ENCODE measurements around the gene CLEC16A.

The CLEC16A gene

DNA sequence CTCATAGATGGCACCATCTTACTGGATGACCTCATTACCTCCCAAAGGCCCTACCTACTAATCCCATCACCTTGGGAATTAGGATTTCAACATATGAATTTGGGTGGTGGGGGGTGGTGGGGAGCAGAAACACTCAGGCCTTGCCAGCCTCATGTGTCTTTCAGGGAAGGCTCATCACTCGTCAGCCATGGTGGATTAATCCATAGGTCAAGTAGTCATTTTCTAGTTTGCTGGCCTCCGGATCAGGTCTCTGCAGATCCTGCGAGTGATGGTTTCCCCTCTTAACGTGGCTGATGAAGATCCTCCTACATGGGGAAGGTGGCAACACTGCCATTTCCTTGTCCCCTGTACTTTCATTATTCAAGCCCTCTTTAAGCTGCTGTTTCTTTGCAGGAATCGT, 101.1 kb downstream of the CLEC16A start:
- DNase-seq (ENCODE audit: low read depth) = no peak

DNA sequence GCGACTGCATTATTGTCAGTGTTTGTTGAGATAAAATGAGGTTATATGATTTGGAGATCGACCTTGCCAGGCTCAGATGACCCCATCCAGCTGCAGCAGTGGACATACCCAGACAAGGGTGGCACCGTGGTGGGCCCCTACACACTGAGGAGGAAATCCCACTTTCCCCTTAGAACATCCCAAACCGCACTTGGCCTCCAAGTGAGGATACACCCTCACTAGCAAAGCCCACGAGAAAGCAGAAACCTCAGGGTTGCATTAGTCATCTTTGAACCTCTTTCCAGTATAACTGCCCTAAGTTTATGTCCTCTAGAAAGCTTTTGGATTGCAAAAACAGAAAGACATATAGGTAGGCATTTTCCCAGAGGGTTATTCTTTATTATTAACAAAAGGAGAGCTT, 101.5 kb downstream of the CLEC16A start:
- DNase-seq (ENCODE audit: low read depth) = peak; percentile 15

DNA sequence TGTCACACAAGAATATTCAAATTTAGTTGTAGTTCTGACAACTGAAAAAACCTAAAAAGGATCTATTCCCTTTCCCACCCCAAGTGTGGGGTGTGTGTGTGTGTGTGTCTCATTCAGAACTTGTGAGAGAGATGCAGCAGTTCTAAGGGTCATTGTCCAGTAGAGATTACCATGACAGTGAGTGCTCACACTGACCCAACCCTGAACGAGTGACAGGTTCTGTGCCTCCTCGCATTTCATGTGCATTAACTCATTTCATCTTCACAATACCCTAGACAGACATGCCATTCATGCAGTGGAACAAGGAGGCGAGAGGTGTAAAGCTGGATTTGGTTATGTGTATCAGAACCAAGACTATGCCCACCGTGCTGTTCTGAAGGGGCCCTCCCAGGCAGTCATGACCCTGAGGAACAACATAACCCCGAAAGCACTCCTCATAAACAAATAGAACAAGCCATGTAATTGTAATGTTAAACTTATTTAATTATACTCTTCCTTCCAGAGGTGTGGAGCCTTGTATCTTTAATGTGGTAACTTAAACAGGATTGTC, 102.1 kb downstream of the CLEC16A start:
- no peak for DNase-seq (ENCODE audit: low read depth)

DNA sequence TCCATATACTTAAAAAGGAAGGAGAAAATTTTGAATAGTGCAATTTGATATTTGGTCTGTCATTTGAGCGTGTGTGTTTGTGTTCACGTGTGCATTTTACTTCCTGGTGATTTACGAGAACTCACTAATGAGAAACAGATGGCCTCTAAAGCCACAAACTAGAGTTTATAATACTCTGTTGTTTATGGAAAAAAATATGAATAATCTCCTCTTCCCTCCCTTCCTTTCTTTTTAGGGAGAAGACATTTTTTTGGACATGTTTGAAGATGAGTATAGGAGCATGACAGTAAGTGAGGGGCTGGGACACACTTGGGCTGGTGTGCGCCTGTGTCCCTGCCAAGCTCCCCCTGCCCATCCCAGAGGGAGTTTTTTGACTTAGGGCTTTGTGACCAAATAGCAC, 102.7 kb downstream of the CLEC16A start:
- DNase-seq (ENCODE audit: low read depth) = peak; percentile 54

DNA sequence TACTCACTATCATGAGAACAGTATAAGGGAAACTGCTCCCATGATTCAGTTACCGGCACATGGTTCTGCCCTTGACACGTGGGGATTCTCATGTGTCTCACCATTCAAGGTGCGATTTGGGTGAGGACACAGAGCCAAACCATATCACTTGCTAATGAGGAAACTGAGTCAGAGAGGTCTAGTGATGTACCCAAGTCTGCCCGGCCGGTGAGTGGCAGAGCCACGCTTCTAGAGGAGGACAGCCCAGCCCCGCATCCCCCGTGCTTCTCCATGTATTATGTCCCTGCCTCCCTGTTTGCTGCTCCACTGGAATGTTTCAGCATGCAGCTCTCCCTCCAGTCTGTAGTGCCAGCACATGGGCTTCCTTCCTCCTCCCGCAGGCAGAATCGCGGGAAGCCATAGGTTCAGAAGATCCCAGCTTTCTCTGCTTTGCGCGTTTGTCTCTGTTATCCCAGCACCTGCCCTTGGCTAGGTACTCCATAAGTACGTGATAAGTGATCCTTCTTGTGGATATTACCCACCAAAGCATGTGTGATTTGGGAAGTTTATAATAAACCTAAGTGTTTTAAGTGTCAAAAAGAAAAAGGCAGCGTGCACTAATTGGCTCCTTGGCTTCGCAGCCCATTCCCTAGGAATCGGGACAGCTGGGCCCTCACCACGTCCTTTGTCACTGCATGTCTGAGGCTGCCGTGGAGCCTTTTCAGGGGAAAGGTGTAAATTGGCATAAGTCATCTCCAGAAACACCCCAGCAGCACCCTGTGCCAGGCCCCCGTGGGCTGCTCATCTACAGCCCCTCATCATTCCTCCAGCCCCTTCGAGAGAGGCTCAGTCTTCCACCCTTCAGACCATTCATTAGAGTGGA, 103.8 kb downstream of the CLEC16A start:
- DNase-seq (ENCODE audit: low read depth) = no peak

DNA sequence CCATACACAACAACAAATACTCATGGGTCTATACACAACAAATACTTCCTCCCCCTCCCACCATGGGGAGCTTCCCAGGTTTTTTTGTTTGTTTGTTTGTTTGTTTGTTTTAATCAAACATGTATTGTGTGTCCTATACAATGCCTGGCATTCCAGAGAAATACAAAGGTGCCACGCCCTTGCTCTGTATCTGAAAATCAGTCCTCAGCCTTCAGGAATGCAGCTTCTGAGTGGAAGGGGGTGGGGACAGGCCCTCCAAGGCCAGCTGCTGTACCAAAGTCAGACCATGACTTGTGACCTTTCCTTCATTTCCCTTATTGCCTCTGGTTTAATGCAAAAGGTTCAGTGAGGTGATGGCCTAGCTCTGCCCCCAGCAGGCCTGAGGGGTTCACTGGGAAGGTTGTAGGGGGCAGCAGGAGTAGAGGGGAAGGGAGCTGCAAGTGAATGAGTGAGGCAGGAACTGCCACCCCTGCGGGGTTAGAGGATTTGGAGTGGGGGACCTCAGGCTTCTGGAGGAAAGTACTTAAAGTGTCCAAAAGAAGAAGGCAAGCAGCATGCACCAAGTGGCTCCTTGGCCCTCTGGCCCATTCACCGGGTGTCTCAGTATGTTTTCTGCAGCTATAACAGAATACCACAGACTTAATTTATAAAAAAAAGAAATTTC, 105.2 kb downstream of the CLEC16A start:
- peak; percentile 34 for DNase-seq (ENCODE audit: low read depth)

DNA sequence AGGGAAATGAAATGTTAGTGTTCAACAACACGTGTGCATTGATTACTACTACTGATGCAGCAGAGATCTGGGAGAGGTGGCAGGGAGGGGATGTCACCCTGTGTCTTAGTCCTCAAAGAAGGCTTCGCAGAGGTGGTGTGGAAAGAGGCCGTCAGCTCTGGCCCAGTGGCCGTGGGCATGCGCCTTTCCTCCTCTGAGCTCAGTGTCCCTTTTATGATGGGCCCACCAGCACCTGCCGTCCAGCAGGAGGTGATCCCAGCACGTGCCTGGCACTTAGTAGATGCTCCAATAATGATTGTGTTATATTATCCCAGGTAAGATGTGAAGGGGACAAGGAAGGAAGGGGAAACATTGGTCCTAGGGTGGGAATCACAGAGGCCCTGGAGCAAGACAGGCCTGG, 106.2 kb downstream of the CLEC16A start:
- DNase-seq (ENCODE audit: low read depth) = no peak

DNA sequence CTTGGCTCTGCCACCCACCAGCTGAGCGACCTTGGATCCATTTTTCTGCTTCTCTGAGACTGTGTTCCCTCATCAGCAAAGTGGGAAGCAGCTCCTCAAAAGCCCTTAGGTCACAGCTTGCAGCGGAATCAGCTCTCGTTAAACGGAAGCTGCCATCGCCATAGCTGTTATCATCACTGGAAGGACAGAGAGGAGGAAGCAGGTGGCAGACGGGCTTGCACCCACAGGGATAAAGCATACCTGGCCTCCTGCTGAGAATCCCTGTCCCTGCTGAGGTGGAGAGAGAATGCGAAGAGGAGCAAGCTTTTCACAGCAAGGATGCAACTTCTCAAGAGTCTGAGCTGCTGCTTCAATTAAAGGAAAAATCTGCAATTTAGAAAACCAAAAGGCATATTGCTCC, 106.6 kb downstream of the CLEC16A start:
- no peak for DNase-seq (ENCODE audit: low read depth)

DNA sequence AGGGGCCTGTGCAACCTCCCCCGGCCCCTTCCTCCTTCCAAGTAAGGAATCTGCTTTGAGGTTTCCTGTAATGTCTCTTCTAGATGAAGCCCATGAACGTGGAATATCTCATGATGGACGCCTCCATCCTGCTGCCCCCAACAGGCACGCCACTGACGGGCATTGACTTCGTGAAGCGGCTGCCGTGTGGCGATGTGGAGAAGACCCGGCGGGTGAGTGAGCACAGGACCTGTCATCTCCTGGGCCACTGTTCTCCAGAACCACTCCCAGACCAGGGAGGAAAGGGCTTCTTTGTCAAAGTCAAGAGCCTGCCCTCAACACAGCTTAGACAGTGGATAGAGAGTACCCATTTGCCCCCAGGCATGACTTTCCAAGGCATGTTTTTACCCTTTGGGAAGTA, 107.1 kb downstream of the CLEC16A start:
- no peak for DNase-seq (ENCODE audit: low read depth)

DNA sequence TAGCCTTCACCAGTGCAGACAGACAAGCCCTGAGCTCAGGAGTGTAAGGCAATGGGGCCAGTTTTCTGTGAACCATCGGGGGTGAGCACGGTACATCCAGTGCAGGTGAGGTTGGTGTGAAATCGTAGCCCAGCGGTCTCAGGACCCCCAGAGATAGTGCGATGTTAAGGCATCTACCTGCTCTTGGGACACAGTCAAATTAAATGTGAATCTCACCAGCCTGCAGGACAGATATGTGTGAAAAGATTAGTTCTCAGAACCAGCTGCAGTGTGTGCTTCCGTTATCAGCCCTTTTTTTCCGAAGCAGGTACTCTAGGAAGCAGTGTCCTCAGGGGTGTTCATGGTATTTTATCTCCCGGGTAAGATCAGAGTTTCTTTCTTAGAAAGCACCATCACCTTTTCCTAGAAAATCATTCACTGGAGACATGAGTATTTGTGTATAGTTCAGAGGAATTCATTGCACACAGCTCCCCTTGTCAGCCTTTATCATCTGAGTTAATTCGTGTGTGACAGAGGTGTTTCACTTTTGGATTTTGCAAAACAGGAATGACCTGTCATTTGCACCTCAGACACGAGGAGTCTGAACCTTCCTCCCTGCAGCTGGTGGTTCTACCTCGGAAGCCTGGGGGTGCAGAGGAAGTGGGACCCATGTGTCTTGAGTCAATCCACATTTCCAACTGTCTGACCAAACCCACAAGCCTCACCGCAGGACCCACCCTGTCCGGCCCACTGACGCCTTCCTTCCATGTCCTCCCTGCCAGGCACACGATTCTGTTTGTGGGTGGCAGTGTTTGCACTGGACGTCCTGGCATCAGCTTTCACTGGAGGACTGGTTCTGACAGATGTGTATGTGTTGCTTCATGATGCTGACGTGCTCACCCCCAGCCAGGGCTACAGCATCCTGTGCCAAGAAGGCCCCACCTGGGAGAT, 107.8 kb downstream of the CLEC16A start:
- no peak for DNase-seq (ENCODE audit: low read depth)

DNA sequence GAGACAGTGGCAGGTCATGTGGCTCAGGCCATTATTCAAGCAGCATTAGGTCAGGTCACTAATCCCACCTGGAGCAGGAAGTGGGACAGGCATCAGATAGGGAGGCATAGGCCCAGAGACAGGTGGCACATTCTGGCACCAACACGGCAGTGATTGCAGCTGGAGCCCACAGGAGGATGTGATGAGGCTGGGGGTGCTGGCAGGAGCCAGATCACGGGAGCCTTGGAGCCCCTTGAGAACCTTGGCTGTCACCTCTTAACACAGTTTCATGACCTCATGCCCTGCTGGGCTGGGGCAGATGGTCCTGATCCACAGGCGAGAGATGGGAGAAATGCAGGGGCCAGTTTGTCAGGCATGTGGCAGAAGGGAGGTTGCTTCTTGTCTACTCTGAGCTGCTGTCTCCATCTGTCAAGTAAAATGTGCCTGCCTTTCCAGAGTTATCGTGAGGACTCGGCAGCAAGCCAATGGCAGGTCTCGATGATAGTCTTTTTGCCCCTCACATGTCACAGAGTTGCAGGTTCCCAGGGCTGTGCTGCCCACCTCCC, 109.6 kb downstream of the CLEC16A start:
- DNase-seq (ENCODE audit: low read depth) = no peak

DNA sequence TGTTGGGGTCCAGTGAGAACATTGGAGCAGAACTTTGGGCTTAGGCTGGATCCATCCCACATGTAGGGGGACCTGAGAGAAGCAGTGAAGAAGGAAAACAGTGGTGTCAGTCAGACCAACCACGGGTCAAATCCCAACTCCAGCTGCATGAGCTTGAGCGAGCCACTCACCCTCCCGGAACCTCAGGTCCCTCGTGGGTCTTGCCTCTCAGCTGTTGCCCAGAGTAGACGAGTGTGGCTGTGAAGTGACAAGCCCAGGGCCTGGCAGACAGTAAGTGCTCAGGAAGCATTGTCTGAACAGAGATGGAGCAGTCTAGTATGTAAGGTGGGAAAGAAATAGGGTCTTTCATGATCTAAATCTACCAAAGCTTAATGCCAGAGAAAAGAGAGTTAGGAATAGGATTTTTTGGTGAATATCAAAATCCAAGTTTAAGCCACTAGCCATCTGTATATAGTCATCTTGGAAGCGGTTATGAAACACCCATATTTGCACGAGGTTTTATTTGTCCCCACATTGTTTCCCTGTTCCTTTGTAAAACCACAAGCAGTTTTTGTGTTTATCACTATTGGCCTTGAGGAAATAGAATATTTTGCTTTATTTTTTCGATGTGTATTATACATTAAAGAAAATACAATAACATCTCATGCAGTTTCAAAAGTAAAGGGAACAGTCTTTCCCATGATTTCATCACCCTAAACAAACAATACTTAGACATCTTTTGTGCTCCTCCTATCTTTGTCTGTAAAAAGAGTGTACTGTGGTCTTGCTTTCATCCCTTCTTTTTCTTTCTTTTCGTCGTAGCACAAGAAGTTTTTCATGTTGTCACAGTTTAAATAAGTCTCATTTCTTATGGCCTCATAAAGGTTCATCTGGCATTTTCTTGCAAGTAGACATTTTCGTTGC, 112.0 kb downstream of the CLEC16A start:
- DNase-seq (ENCODE audit: low read depth) = no peak

DNA sequence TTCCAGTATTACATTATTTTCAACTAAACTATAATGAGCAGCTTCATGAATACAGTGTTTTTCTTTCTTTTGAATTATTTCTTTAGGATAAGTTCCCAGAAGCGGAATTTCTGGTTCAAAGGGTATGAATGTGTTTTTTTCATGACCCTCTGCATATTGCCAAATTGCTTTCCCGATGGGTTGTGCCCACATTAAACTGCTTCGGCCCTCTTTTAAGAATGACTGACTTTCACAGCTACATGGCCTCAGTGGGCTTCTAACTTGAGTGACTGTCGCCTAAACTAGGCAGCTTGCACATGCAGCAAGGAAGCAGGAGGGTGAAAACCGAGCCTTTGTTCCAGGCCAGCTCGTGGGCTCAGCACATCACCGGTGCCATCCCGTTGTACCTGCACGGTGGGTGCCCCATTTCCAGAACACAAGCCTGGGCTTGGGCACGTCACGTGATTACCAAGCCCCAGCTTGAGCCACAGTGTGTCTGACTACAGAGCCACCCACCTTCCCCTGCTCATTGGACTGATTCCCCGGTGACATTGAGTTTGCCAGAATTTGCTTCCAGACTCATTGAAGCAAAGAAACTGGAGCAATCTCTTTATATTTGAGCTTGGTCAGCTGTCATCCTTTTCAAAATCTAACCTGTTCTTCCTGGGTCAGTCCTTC, 112.8 kb downstream of the CLEC16A start:
- no peak for DNase-seq (ENCODE audit: low read depth)

DNA sequence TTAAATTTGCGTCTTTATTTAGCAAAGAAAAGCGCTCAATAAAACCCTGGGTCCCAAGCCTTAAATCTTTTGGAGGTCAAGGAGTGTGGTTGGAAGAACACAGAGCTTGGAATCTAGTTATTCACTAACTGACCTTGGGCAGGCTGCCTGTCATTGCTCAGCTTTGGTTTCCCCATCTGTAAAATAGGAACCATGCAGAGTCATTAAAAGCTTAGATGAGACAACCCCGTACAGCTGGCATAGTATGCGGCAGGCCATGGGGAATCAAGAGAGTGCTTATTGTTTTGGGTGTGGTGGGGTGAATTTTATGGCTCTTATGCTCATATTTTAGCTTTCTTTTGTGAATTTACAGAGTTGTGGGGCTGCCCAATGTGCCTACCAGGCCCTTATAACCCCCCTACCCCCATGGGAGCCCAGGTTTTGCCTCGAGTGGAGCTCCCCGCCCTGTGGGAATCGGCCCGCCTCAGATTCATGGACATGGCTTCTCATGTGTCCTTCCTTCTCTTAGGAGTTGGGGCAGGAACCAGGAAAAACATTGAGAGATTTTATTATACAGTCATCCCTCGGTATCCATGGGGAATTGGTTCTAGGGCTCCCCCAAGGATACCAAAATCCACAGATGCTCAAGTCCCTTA, 113.5 kb downstream of the CLEC16A start:
- DNase-seq (ENCODE audit: low read depth) = no peak

DNA sequence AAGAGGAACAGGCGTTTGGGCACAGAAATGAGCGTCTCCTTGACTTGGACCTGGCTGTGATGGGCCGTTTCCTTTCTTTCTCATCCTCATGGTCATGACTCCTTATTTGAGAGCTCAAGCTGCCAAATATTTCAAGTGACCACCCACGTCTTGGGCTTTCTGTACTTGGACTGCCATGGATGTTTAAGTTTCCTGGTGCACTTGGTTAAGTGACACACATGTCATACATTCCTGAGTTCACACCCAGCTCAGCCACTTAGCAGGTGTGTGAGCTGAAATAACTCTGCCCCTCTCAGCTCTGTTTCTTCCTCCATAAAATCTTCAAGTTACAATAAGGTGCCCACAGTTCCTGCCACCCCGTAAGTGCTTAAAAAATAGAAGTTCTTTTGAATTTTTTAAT, 114.5 kb downstream of the CLEC16A start:
- DNase-seq (ENCODE audit: low read depth) = no peak

DNA sequence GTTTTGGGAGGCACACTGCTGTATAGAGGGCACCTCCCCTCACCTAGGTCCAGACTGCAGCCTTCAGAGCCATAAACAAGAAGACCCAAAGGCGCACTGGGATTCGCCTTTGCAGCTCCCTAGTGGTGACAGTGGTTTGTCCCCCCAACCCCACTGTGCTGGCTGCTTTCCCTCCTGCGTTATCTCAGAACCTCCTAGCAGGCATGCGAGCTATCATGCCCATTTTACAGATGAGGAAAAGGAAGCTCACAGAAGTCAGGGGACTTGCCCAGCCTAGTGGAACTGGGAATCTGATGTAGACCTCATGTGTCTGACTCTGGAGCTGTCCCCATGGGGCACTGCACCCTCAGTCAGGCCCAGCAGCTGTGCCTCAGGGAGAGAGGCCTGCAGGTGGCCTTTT, 115.2 kb downstream of the CLEC16A start:
- no peak for DNase-seq (ENCODE audit: low read depth)

DNA sequence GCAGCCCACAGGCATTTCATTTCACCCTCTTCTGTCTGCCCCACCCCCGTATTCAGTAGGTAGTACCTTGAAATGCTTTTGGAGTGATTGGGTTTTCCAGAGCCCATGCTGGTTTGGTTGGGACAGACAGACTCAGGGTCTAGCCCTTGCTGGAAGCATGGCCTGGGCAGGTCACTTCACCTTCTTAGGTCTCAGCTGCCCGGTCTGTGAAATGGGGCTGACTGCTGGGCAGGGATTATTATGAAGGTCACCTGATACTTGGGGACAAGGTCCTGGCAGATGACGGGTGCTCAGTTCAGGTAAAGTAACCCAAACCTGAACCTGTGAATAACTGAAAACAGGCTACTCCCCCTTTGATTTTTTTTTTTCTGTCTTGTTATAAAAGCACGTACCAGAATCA, 116.0 kb downstream of the CLEC16A start:
- DNase-seq (ENCODE audit: low read depth) = no peak

DNA sequence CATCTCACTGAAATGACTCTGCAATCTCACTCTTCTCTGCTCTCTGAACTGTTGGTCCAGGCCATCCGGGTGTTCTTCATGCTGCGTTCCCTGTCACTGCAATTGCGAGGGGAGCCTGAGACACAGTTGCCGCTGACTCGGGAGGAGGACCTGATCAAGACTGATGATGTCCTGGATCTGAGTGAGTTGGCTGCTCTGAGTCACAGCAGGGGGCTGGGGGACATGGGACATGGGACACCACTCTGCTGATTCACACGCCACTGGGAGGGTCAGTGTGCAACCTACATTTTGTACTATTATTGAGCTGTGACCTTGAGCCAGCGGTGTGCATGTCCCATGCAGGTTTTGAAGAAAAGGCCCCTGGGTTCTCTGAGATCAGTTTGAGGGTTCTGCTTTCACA, 116.5 kb downstream of the CLEC16A start:
- no peak for DNase-seq (ENCODE audit: low read depth)

DNA sequence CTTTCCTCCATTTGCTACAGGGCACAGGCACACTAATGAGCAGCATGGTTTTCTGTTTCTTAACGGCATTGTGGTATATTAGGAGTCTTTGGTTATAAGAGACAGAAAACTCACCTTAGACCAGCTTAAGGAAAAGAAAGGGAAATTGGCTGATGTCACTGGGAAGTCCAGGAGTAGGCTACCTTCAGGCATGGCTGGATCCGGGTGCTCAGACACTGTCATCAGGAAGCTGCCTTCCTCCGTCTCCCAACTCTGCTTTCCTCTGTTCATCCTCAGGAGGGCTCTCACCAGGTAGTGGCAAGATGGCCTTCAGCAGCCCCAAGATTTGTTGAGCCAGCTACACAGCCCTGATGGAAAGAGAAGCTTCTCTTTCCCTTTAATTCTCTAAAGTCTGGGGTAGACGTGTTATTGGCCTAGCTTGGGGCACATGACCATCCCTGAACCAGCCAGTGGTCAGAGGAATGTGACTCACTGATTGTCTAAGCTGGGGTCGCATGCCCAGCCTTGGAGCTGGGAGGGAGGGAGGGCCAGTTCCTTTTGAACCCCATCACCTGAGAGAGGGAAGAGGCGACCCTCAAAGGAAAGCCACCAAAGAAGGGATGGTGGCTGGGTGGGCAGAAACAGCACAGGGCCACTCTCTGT, 117.4 kb downstream of the CLEC16A start:
- DNase-seq (ENCODE audit: low read depth) = no peak
